Endothelial cell of umbilical vein (primary cell): ENCODE measurements around the gene FRMD4A. TPM values are rescaled to one million over a fixed set of nuclear protein-coding genes. Genes with fewer than 3 reads are reported as not detected.

Experiments used
- BruUV-seq: library from RNA; stranded (reverse); fragments of 400-500 nt; replicated peaks from 2 replicates; lab custom pipeline; 2021; lab: Mats Ljungman, UMichigan
- CTCF ChIA-PET: fragments of 300-600, 350-600 bp; sonication (Branson Sonifier 250); formaldehyde crosslinking; loops from one replicate; lab custom pipeline; 2021; ENCODE audit warnings: antibody characterized with exemption, inconsistent platforms; lab: Charles Lee
- POLR2A ChIA-PET: fragments of 300-600, 350-600 bp; sonication (Branson Sonifier 250); formaldehyde crosslinking; loops from one replicate; lab custom pipeline; 2021; ENCODE audit warnings: antibody characterized with exemption, inconsistent platforms; lab: Charles Lee
- DNase-seq: peaks from one replicate; pipeline ENCODE4 v3.0.0-alpha.2; 2011; ENCODE audit warnings: low read depth, low spot score
- FAIRE-seq: peaks from 2 replicates; lab custom pipeline; 2011; peaks lifted over from hg19 to GRCh38; lab: Jason Lieb, UNC
- H2AFZ ChIP-seq: 2 replicates; pipeline ENCODE4 v1.6.0; 2012; ENCODE audit warnings: low read depth, low read length, control low read depth, inconsistent platforms
- H3K27ac ChIP-seq: 2 replicates; pipeline ENCODE4 v1.5.1; 2011; ENCODE audit warnings: low read depth, mild to moderate bottlenecking, control low read depth, low read length, moderate library complexity; ENCODE audit not compliant: insufficient read depth
- H3K27me3 ChIP-seq, 2 experiments: 2 replicates each; pipeline versions ENCODE4 v1.6.0 to v1.6.1; 2011; ENCODE audit warnings: low read length in 2 of 2, mixed read lengths in 1 of 2; ENCODE audit not compliant: control insufficient read depth in 2 of 2, insufficient read depth in 2 of 2
- H3K36me3 ChIP-seq, 2 experiments: 2 replicates in 1 of 2; 3 replicates in 1 of 2; pipeline ENCODE4 v1.5.1; 2011; ENCODE audit warnings: low read length in 2 of 2, mild to moderate bottlenecking in 1 of 2, moderate library complexity in 1 of 2; ENCODE audit not compliant: control insufficient read depth in 2 of 2, insufficient read depth in 2 of 2; ENCODE audit errors: extremely low read depth in 1 of 2
- H3K4me1 ChIP-seq: 3 replicates; pipeline ENCODE4 v1.5.1; 2011; ENCODE audit warnings: mild to moderate bottlenecking, low read length; ENCODE audit not compliant: control insufficient read depth, insufficient read depth; ENCODE audit errors: extremely low read depth
- H3K4me2 ChIP-seq: 2 replicates; pipeline ENCODE4 v1.6.1; 2011; ENCODE audit warnings: low read length, control low read depth, mixed read lengths; ENCODE audit not compliant: insufficient read depth
- H3K4me3 ChIP-seq, 3 experiments: fragments of 200-600 bp in 1 of 3; sonication (generic), shearing (Covaris generic) in 1 of 3; replicated peaks in 1 of 3; 2 replicates each; pipeline ENCODE4 v1.5.1; 2011 to 2016; ENCODE audit warnings: control low read depth in 3 of 3, low read length in 3 of 3, mild to moderate bottlenecking in 2 of 3, inconsistent platforms in 1 of 3, low read depth in 1 of 3, moderate library complexity in 1 of 3; ENCODE audit not compliant: insufficient read depth in 1 of 3
- H3K79me2 ChIP-seq: 2 replicates; pipeline ENCODE4 v1.6.0; 2012; ENCODE audit warnings: low read length, inconsistent platforms; ENCODE audit not compliant: control insufficient read depth, insufficient read depth
- H3K9ac ChIP-seq: replicated peaks from 2 replicates; pipeline ENCODE3; 2011; ENCODE audit warnings: low read length, control low read depth; ENCODE audit not compliant: insufficient read depth; ENCODE audit errors: extremely low read depth
- H3K9me1 ChIP-seq: replicated peaks from 3 replicates; pipeline ENCODE4 v1.6.0; 2011; ENCODE audit warnings: mild to moderate bottlenecking, low read length; ENCODE audit not compliant: control insufficient read depth, insufficient read depth; ENCODE audit errors: extremely low read depth
- H3K9me3 ChIP-seq: replicated peaks from 2 replicates; pipeline ENCODE4 v1.5.1; 2012; ENCODE audit warnings: low read length, inconsistent platforms; ENCODE audit not compliant: control insufficient read depth, insufficient read depth
- H4K20me1 ChIP-seq: replicated peaks from 2 replicates; pipeline ENCODE3; 2011; ENCODE audit warnings: mild to moderate bottlenecking, low read length; ENCODE audit not compliant: control insufficient read depth, insufficient read depth; ENCODE audit errors: extremely low read depth
- EZH2 ChIP-seq: IDR thresholded peaks from 2 replicates; pipeline ENCODE4 v1.6.1; 2012; ENCODE audit warnings: borderline replicate concordance, low read depth, mild to moderate bottlenecking, moderate library complexity, low read length, inconsistent platforms; ENCODE audit not compliant: severe bottlenecking
- FOS ChIP-seq: IDR thresholded peaks from 2 replicates; pipeline ENCODE4 v1.6.1; 2011; ENCODE audit warnings: mild to moderate bottlenecking, low read length, moderate library complexity, borderline replicate concordance; ENCODE audit not compliant: insufficient read depth
- GATA2 ChIP-seq: IDR thresholded peaks from 2 replicates; pipeline ENCODE4 v1.7.0; 2011; ENCODE audit warnings: low read depth, mild to moderate bottlenecking, moderate library complexity, mixed read lengths, low read length; ENCODE audit not compliant: insufficient read length, insufficient read depth
- JUN ChIP-seq: IDR thresholded peaks from 2 replicates; pipeline ENCODE4 v1.6.1; 2011; ENCODE audit warnings: borderline replicate concordance, low read depth; ENCODE audit not compliant: insufficient read length, insufficient read depth
- MAX ChIP-seq: IDR thresholded peaks from 2 replicates; pipeline ENCODE4 v1.6.1; 2011; ENCODE audit not compliant: insufficient read depth, insufficient read length
- MYC ChIP-seq: IDR thresholded peaks from one replicate; pipeline ENCODE4 v1.6.1; 2011; ENCODE audit warnings: mild to moderate bottlenecking, low read depth, low read length
- POLR2A ChIP-seq: IDR thresholded peaks from 2 replicates; pipeline ENCODE4 v1.6.1; 2012; ENCODE audit warnings: low read depth, mild to moderate bottlenecking, control low read depth, low read length
- POLR2AphosphoS5 ChIP-seq: IDR thresholded peaks from 2 replicates; pipeline ENCODE4 v1.6.1; 2012; ENCODE audit warnings: low read depth, mild to moderate bottlenecking, control low read depth, low read length, moderate library complexity; ENCODE audit not compliant: insufficient read depth
- dilution Hi-C: fragments of 300-500 bp; cut with MboI; formaldehyde crosslinking; loops from one replicate; pipeline ENCODE4 v1.15.0; 2019; ENCODE audit warnings: low sequenced_read_pairs; ENCODE audit not compliant: extremely low pct_ligation_motif_present
- intact Hi-C: fragments of 100-400 bp; cut with micrococcal nuclease; formaldehyde crosslinking; loops from one replicate; pipeline ENCODE4 v1.10.0; 2022
- polyA plus RNA-seq, 4 experiments: library from polyadenylated mRNA; depleted of rRNA in 3 of 4; stranded (reverse) in 3 of 4; unstranded in 1 of 4; fragments of >200 nt; gene quantifications; 2 replicates each; pipeline versions ENCODE4 v1.2.1 to v1.2.3, GENCODE V29; 2011 to 2012; ENCODE audit warnings: missing spikeins in 1 of 4
- total RNA-seq: library from RNA; stranded (reverse); gene quantifications from 2 replicates; pipeline ENCODE4 v1.2.3, GENCODE V29; 2021
- TF ChIP-seq, protein P1 (sequence below), 2 donors: IDR thresholded peaks; 1 replicate in 1 of 2; 2 replicates in 1 of 2; pipeline ENCODE4 v1.5.1; 2011; ENCODE audit warnings: low read length in 2 of 2, mild to moderate bottlenecking in 2 of 2, moderate library complexity in 2 of 2, control low read depth in 1 of 2, inconsistent platforms in 1 of 2, low read depth in 1 of 2; ENCODE audit not compliant: insufficient read depth in 1 of 2; ENCODE audit errors: extremely low read depth in 1 of 2

FRMD4A gene
- total and polyA plus RNA-seq, 2 donors (not counting 3 experiments of a cell fraction or from before 2014, with no cell fraction given): 123 to 148 TPM

DNA sequence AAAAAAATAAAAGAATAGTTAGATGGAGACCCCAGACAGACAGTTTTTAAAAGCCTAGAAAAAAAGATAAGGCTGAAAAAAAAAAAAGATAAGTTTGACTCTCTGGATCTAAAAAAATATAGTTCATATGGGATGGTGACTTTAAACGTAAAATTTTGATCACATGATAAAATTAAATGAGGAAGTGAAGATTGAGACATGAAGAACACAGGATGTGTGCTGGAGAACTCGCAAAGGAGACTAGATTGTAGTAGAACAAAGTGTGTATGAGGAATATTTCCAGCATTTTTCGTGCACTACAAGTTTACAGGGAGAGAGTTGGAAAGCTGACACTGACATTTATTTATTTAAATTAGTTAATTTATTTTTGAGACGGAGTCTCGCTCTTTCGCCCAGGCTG is 457.5 kb downstream of the FRMD4A start:
- H3K79me2 ChIP-seq: peaks cover 98% of the 10 kb centered on the region
- DNase-seq (no peak), FAIRE-seq (no peak)
- H3K4me3 ChIP-seq: no peak overlapping the region
- ChIA-PET POLR2A (interaction anchor here (1.7 kb wide), 1 partner anchor 9 kb away, joined by 13 read pairs; no protein-coding TSS in a partner anchor), CTCF (interaction anchor here (1.4 kb wide), 1 partner anchor 221 kb away, joined by 6 read pairs; no protein-coding TSS in a partner anchor)
- H3K36me3 ChIP-seq: peaks cover 5 to 6% of the 10 kb centered on the region in 2 experiments
- dilution Hi-C loops (no loop called here), intact Hi-C loops (no loop called here)
- no peak overlapping the region for H3K9ac ChIP-seq
- BruUV-seq: no TSS peak
- H3K27ac ChIP-seq: no peak overlapping the region
- H2AFZ ChIP-seq: no peak overlapping the region
- TF ChIP-seq MAX: no peak
- TF ChIP-seq EZH2: no peak
- TF ChIP-seq GATA2: no peak
- no peak for TF ChIP-seq POLR2A
- no peak for TF ChIP-seq JUN
- TF ChIP-seq, protein P1, sequence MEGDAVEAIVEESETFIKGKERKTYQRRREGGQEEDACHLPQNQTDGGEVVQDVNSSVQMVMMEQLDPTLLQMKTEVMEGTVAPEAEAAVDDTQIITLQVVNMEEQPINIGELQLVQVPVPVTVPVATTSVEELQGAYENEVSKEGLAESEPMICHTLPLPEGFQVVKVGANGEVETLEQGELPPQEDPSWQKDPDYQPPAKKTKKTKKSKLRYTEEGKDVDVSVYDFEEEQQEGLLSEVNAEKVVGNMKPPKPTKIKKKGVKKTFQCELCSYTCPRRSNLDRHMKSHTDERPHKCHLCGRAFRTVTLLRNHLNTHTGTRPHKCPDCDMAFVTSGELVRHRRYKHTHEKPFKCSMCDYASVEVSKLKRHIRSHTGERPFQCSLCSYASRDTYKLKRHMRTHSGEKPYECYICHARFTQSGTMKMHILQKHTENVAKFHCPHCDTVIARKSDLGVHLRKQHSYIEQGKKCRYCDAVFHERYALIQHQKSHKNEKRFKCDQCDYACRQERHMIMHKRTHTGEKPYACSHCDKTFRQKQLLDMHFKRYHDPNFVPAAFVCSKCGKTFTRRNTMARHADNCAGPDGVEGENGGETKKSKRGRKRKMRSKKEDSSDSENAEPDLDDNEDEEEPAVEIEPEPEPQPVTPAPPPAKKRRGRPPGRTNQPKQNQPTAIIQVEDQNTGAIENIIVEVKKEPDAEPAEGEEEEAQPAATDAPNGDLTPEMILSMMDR (IDR thresholded peaks at IDR 0.05; ENCODE audit: extremely low read depth in 1 of 2, insufficient read depth in 1 of 2, low read depth in 1 of 2, low read length in 2 of 2): no peak
- no peak for TF ChIP-seq FOS
- no peak for TF ChIP-seq MYC
- TF ChIP-seq POLR2AphosphoS5: no peak
- no peaks in the 10 kb centered on the region for H3K27me3 ChIP-seq
- H4K20me1 ChIP-seq: no peaks in the 10 kb centered on the region
- no peaks in the 10 kb centered on the region for H3K9me3 ChIP-seq
- H3K4me1 ChIP-seq: peaks cover 34% of the 10 kb centered on the region
- no peak overlapping the region for H3K4me2 ChIP-seq
- no peaks in the 10 kb centered on the region for H3K9me1 ChIP-seq
